GM19372 (cell line): ENCODE measurements around the gene ZBTB6.
A peak's percentile ranks its signal among the peaks of the same experiment; 100 is the strongest.
"Not testable (repeated sequence)": the region's sequence is repeated elsewhere in the genome, so short reads cannot be mapped to it uniquely, and the experiment has no call there.

ENCODE experiments used
- ATAC-seq: cut with Tn5 transposase; IDR thresholded peaks from one replicate; pipeline ENCODE4 v1.9.1; 2021; ENCODE audit warnings: mild to moderate bottlenecking, low read depth, moderate library complexity; ENCODE audit not compliant: unreplicated experiment

ZBTB6 gene

DNA sequence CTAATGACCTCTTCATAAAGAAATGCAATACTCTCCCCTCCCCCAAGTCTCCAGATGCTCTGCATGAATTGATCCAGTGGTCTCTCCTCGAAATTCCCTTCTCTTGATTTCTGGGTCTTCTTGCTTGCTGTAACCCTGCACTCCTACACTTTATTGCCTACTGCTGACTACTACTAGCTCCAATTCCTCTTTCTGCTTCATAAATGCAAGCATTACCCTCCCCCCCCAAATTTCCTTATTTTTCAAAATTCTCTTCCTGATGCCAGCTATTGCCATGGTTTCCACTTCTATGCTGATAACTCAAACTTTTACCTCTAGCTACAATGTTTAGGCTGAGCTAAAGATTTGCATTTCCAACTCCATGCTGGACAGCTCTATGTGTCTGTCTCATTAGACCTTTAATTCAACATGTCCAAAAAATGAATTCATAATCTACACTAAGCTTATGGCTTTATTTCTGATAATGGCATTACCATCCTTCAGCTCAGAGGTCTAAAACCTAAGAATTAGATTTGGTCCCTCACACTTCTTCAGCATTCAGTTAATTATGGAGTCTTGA lies 16.8 kb upstream of the ZBTB6 start:
- ATAC-seq, result no peak

DNA sequence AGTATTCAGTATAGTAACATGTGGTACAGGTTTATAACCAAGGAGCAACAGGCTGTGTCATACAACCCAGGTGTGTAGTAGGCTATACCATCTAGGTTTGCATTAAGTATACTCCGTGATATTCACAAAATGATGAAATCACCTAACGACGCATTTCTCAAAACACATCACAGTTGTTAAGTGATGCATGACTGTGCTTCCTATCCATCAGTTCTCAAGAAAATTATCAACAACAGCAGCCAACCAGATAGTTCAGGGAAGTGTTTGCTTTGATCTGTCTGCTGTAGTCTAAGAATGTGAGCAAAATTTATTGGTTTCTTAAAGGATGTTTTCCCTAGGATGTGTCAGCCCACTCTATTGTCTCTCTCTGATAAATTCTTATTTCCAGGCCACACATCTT lies 10.8 kb upstream of the ZBTB6 start:
- no peak for ATAC-seq

DNA sequence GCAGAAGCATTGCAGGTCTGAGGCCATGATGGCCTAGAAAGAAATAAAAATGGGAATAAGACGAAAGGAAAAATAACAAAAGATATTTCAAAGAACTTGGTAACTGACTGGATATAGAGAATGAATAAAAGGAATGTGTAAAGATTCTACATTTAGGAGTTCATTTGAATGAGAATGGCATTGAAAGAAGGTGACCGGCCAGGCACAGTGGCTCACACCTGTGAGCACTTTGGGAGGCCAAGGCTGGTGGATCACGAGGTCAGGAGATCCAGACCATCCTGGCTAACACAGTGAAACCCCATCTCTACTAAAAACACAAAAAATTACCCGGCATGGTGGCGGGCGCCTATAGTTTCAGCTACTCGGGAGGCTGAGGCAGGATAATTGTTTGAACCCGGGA lies 9.6 kb upstream of the ZBTB6 start:
- ATAC-seq, result no peak

DNA sequence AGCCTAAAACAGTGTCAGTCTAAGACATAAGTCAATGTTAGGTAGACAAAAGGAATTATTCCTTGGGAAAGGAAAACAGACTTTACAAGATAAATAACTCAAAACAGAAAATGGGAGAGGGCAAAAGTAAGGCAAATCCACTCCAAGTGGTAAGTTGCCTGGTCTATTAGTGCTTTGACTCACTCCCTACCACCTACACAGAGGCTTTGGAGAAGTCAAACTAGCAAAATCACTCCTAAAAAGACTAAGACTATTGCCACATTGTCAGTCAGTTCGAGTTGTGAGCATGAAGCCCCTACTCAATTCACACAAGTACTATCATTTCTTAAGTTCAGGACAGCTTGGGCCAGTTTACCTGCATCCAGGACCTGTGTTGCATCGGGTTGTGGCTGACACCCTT lies 5.2 kb upstream of the ZBTB6 start:
- ATAC-seq, result no peak

DNA sequence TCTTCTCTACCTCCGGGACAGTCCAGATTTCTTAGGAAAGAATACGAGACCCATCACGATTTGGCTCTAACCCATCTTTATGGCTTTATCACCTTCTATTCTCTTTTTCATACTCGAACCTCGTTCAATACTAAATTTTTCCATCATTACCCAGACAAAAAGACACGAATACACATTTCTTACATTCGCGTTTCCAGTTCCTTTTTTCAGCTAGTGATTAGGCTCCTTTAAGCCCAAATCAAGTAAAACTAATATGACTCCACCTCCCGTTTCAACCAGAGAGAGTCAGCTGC lies 506 bp downstream of the ZBTB6 start:
- ATAC-seq, result no peak

DNA sequence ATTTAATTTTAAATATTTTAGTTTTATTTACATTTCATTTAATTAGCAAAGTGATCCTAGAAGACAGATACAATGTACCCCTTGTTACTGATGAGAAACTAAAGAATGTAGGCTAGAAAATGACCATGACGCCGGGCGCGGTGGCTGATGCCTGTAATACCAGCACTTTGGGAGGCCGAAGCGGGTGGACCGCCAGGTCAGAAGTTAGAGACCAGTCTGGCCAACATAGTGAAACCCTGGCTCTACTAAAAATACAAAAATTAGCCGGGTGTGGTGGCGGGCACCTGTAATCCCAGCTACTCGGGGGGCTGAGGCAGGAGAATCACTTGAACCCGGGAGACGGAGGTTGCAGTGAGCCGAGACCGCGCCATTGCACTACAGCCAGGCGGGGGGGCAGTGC lies 7.0 kb downstream of the ZBTB6 start:
- ATAC-seq, result not testable (repeated sequence)

DNA sequence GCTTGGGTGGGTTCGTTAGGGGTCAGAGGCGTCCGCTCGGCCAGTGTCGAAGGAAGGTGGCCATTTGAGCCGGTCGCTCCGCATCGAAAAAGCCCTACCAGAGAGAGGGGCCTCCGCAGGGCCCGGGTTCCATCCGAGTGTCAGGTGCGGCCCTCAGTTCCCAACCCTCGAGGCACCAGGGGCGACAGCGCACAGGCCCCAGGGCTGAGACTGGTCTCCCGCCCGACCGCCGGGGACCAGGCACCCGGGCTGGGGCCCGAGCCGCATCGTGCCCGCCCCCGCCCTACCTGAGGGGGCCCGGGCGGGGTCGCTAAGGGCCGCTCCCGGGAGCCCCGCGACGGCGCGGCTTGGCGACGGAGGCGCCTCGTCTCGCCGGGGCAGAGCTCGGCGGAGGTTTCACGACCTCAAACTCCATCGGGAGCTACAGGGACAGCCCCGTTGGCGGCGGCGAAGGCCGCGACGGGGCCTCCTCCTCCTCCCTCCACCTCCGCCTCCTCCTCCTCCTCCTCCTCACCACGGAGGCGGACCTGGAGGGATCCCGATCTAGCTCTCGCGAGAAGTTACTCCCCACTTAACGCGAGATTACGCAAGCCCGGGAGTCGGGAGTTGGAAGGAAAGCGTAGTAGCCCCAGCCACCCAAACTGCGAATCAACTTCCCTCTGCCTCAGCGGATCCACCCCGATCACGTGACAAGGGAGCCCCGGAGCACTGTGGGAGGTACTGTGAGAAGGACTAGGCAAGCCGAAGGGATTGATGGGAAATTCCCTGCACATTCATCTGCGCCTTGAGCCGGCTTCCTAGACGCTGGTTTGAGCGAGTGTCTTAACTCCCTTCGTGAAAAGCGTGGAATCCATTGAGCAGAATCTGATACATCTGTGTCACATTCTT lies 8.1 kb downstream of the ZBTB6 start, which contains the start of gene RC3H2:
Gene RC3H2 (minus strand): TSS at position 537 of the 888 bp plus-strand sequence. CDS start 7,850 bp downstream, outside the sequence.
- ATAC-seq, result peak; percentile 70

DNA sequence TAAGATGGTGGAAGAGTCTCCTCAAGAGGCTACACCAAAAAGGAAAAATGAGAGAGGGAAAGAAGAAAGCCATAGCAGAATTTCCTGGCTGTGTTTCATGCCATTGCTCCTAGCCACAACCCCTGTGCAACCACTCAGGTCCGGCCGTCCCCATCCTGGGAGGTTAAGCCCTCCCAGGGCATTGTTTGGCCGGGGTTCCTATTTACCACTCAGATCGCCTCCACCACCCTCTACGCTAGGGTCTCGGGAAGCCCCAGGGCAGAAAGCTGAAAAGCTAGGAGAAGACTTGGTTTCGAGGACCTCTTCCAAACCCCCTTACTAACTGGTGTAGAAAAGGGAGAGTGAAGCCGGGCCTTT lies 8.7 kb downstream of the ZBTB6 start:
- ATAC-seq, result peak; percentile 20

DNA sequence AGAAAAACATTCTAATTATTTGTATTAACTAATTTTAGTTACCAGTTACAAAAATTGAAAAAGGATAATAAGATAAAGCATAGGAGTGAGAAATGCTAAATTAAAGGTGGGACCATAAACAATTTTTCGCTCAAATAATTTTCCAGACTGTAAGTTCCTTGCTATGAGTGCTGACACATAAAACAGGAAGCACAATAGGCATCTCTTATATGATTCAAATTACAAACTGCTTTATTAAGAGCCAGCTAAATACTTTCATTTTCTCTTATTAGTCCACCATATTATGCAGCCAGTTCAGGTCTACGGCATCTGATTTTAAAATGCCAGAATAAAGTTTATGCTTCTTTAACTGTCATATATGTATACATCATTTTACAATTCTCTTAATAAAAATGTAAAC lies 12.3 kb downstream of the ZBTB6 start:
- ATAC-seq, result no peak

DNA sequence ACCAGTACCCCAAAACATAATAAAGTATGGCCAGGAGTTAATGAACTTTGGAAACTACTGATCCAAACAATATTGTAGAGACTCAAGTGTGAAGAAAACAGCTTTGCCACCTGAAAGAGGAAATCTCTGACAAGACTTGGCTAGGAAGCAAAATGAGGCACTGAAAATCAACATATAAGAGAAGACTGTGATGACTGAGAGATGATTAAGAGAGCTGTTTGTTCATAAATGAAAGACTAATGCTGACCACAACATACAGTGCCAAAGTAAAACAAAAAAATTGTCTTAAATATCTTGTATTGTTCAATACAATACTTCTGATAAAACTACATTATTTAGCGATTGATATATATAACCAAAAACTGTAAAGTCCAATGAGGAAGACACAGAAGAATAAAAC lies 15.2 kb downstream of the ZBTB6 start:
- no peak for ATAC-seq

DNA sequence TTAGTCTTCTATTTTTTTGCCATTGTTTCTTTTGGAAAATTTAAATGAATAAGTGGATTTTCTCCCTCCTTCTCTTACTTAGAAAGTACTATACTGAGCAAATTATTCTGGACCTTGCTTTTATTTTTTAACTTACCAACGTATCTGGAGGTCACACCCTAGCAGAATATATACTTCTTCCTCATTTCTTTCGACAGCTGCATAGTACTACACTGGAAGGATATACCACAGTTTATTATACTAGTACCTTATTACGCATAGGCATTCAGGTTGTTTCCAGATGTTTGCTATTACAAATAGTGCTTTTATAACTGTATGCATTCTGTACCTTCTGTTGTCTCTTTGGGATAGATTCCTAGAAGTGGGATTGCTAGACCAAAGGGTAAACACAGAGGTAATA lies 24.6 kb downstream of the ZBTB6 start:
- no peak for ATAC-seq

DNA sequence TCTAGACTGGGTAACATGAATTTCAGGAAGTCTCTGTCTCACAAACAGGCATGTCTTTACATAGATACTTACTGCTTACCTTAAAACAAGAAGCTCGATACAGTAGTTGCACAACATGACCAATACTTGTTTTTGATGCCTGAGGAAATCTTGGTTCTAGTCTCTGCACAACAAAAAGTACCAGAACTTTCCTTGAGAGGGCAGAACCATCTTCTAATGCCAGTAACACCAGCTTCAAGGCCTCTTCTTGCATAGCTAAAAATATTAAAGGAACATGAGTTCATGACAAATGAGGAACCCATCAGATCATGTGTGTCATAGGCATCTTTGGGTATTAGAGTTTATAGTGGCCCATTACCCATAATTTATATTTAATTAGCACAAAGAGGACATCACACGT lies 30.0 kb downstream of the ZBTB6 start:
- ATAC-seq, result no peak

DNA sequence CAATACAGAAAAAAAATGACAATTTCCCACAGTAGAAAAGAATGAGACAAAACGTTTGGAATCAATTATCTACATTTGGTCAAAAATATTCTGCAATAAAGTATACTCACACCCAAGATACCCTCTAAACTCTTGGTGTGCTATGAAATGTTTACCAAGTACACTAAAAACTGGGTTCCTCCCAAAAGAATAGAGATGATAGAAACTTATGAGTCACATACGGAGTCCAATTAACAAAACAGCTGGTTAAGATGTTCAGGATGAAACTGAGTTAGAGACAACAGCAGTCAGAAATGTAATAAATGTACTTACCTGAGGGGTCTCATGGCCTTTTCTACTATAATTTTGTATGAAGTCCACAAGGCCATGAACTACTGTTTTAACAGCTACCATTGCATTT lies 33.7 kb downstream of the ZBTB6 start:
- no peak for ATAC-seq

DNA sequence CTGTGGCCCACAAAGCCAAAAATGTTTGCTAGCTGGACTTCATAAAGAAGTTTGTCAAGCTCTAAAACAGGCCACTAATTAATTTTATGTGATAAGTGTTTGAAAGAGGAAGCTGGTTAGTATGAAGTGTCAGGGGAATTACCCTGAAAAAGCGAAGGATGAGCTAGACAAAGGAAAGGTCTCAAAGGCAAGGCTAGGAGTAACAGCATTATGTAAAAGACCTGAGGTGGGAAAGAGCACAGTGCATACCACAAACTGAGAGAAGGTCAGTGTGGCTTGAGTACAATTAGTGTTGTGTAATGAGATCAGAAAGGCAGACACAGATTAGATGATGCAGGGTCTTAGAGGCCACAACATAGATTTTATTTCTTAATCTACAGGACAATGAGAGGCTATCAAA lies 37.6 kb downstream of the ZBTB6 start:
- ATAC-seq, result no peak

DNA sequence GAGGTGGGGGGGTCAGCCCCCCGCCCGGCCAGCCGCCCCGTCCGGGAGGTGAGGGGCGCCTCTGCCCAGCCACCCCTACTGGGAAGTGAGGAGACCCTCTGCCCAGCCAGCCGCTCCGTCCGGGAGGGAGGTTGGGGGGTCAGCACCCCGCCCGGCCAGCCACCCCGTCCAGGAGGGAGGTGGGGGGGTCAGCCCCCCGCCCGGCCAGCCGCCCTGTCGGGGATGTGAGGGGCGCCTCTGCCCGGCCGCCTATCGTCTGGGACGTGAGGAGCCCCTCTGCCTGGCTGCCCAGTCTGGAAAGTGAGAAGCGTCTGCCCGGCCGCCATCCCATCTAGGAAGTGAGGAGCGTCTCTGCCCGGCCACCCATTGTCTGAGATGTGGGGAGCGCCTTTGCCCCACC lies 45.8 kb downstream of the ZBTB6 start:
- not testable (repeated sequence) for ATAC-seq

DNA sequence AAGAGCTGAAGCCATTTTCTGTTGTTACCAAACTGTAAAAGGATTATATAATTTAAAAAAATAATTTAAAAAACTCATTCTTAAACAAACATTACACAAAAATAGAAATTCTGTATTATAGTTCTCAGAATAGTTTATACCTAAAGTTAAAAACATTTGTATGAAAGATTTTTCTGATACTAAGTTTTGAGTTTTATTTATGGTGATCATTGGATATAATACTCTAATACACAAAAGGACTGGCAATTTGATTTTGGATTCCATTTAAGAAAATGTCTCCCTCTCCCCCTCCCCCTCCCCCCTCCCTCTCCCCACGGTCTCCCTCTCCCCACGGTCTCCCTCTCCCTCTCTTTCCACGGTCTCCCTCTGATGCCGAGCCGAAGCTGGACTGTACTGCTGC lies 47.0 kb downstream of the ZBTB6 start:
- no peak for ATAC-seq

DNA sequence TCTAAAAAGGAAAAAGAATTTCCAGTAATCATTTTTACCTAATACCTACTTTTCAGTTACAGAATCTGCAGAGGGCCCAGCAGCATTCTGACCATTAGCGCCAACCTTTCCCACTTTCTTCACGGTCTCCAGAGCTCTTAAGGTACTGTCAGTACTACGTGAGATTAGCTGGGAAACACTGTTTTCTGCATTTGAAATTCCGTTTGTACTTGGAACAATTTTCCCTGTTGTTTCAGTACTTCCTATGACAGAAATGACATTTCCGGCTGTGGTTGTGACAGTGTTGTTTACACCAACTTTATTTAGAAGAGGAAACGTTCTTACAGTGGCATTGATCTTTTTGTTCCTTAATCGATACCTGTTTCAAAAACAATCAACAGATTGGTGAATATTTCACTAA lies 47.8 kb downstream of the ZBTB6 start:
- ATAC-seq, result no peak

DNA sequence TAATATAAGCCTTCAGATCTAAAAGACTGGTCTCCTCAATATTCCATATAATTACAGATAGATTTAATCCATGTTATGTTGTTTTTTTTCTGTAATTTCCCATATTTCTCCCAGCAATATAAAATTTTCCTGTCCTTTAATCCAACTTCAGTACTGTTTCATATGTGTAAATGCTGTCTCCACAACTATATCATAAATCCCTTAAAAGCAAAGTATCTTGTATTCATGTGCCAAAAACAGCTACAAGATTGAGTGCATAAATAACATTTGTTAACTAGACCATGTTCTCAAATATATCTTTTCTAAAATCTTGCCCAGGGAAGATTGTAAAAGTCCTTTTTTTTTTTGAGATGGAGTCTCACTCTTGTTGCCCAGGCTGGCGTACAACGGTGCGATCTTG lies 49.7 kb downstream of the ZBTB6 start:
- no peak for ATAC-seq

DNA sequence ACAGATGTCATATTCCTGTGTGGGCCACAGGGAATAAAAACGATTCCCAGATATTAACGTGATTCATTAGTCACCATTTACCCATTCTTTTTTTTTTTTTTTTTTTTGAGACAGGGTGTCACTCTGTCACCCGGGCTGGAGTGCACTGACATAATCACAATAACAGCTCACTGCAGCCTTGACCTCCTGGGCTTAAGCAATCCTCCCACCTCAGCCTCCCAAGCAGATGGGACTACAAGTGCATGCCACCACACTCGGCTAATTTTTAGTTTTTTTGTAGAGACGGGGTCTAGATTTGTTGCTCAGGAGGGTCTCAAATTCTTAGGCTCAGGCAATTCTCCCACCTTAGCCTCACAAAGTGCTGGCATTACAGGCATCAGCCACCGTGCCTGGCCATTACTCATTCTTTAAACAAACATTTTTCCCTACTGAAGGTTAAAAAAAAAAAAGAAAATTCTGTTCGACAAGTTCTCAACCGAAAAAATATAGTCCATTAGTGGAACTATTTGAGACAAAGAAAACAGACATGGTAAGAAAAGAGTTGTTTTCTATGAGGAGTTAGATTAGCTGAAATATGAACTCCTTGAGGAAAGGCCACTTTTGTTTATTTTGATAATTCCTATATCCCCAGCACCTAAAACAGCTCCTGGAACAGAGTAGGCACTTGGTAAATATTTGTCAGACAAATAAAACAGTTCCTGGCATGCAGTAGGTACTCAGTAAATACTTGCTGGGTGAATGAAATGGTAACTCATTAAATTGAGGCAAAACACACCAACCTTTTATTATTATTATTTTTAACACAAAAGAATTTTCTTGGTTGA lies 52.6 kb downstream of the ZBTB6 start:
- ATAC-seq, result no peak
